Adipose tissue (tissue), 3 donors: ENCODE data around the gene SPDYC. TPM values are rescaled to one million over a fixed set of nuclear protein-coding genes. Genes with fewer than 3 reads are reported as not detected.

Source experiments
- H3K27ac ChIP-seq: one replicate; pipeline ENCODE4 v1.5.1; 2013; ENCODE audit warnings: low read depth, low read length
- WGBS, 3 donors: extraction: QIAGEN DNeasy Blood & Tissue Kit; methylation state at CpG; one replicate each; pipeline ENCODE4 v1.1.7; 2013; 5-methylcytosine and 5-hydroxymethylcytosine counted together
- polyA plus RNA-seq, 3 donors: library from polyadenylated mRNA; stranded (reverse); fragments of 200-250 nt; gene quantifications; one replicate each; pipeline ENCODE4 v1.2.3, GENCODE V29; 2013
- donor health status: healthy with polysubstance abuse.
- donor health status: Bipolar disorder and iron deficiency.
- donor health status: healthy.

Gene SPDYC
- polyA plus RNA-seq, 3 donors: not detected

DNA sequence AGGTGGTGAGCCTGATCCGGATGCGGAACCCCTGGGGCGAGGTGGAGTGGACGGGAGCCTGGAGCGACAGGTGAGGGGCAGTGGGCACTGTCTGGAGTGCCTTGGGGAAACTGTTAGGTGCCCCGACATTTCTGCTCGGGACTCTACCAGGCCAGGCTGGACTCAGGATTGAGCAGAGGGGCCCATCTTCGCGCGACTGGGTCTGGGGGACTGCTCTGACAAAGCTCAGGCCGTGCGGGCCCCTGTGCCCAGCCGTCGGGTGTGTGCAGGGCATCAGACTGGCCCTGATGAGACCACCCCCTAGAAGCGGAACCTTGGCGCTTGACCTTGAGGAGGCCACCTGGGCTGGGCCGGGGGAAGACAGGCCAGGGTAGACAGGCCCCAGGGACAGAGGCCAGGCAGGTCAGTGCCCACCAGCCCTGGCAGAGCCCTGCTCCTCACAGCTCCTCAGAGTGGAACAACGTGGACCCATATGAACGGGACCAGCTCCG, 18.0 kb downstream of the SPDYC start:
- H3K27ac ChIP-seq: no peak overlapping the region
- WGBS, 3 donors: 92 to 94% (median 94%) methylated on average over 20 of the region's 20 CpGs

DNA sequence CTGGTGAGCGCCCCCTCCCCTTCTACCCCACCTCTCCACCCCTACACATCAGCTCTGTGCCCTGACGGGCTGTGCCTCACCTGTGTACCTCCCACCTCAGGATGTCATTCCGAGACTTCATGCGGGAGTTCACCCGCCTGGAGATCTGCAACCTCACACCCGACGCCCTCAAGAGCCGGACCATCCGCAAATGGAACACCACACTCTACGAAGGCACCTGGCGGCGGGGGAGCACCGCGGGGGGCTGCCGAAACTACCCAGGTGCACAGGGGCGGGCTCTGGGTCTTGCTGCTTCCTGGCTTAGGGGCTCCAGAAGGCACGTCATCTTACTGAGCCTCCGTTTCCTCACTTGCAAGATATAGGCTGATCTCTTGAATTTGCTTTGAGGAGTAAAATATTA, 18.5 kb downstream of the SPDYC start:
- WGBS, 3 donors: 92 to 94% (median 94%) methylated on average over 18 of the region's 18 CpGs
- H3K27ac ChIP-seq: no peak overlapping the region

DNA sequence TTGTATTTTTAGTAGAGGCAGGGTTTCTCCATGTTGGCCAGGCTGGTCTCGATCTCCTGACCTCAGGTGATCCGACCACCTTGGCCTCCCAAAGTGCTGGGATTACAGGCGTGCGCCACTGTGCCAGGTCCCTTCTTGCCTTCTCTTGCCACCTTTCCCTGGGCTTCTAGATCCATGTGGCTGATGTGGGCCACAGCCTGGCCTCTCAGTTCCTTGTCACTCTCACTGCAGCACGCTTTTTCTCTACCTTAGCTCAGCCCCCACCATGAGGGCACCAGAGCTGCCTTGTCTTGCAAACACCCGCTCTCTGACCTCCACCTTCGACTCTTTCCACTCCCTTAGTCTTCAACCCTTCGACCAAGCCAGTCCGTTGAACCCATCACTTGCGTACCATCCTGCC, 19.2 kb downstream of the SPDYC start:
- 83 to 87% (median 86%) methylated on average over 10 of the region's 10 CpGs for WGBS, 3 donors
- H3K27ac ChIP-seq: no peak overlapping the region

DNA sequence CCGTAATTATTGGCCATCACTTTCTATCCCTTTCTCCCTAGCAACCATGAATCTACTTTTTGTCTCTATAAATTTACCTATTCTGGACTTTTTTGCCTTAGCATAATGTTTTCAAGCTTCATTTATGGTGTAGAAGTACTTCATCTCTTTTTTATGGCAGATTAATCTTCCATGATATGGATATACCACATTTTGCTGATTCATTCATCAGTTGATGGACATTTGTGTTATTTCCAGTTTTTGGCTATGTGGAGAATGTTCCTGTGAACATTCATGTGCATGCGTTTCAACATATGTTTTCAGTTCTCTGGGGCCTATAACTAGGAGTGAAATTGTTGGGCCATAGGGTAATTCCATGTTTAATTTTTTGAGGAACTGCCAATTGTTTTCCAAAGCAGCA, 24.5 kb downstream of the SPDYC start:
- no peak overlapping the region for H3K27ac ChIP-seq
- 65 to 97% (median 81%) methylated on average over 2 of the region's 2 CpGs for WGBS, 3 donors

DNA sequence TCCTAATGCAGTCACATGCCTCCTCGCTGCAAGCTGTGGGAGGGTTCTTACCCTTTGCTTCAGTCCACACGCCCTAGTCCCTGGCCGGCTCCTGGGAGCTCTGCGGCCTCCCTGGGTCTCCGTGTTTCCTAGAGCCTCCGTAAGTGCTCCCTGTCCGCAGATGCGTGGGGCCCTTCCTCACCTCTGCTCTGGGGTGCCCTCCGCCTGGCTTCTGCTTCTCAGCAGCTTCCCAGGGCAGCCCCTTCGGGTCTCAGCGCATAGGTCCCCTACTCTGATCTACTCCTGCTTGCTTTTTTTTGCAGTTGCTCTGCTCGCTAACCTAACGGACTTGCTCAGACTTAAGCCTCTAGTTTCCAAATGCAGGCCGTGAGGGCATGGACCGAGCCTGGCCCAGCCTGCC, 34.1 kb downstream of the SPDYC start:
- 91 to 94% (median 92%) methylated on average over 15 of the region's 15 CpGs for WGBS, 3 donors

DNA sequence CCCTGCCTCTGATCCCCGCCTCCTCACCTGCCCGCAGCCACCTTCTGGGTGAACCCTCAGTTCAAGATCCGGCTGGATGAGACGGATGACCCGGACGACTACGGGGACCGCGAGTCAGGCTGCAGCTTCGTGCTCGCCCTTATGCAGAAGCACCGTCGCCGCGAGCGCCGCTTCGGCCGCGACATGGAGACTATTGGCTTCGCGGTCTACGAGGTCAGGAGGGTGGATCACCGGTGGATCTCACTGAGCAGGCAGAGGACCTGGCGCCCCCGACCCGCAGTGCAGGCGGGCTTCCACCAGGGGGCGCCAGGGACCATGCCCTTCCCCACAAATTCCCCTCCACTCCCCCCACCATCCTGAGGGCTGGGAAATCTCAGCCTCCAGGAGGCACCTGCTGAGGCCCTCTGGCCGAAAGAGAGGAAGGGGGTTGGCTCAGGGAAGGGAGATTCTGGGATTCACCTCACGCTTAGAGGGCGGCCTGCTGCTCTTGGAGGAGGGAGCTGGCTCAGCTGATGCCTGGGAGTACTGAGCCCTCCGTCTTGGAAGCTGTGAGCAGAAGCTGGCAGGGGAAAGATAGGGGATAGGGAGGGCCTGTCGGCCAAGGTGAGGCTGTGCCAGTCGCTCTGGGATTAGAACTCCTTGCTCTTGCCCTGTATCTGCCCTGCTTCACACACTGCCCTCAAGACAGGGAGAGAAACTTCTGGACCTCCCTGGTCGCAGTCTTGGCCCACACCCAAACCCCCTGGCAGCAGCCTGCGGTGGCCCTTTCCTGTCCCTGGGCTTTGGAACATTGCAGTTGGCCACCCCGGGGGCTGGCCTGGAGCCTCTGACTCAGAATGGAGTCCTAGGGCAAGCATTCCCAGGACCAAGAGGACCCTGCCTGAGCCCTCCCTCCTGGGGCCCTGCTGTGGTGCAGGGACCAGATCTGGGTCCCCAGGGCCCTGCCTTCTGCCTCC, 34.9 kb downstream of the SPDYC start:
- 62 to 66% (median 64%) methylated on average over 38 of the region's 38 CpGs for WGBS, 3 donors
- H3K27ac ChIP-seq: no peak overlapping the region

More for the DNA sequence above, 34.1 kb downstream of the SPDYC start:
- no peak overlapping the region for H3K27ac ChIP-seq

DNA sequence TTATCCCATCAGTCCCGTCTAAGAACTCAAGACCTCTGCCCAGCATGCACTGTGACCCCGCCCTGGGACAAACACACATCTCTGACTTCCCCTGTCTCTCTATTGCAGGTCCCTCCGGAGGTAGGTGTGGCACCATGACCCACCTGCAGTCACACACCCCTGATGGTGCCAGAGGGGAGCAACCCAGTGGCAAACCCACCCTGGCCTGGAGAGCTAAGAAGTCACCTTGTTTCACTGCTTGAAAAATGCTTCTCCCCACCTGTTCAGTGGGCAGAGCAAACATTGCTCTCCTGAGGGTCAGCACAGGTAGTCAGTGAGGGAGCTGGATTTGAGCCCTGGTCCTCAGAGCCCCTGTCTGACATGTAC, 35.6 kb downstream of the SPDYC start:
- WGBS, 3 donors: 79 to 81% (median 80%) methylated on average over 3 of the region's 3 CpGs
- no peak overlapping the region for H3K27ac ChIP-seq

DNA sequence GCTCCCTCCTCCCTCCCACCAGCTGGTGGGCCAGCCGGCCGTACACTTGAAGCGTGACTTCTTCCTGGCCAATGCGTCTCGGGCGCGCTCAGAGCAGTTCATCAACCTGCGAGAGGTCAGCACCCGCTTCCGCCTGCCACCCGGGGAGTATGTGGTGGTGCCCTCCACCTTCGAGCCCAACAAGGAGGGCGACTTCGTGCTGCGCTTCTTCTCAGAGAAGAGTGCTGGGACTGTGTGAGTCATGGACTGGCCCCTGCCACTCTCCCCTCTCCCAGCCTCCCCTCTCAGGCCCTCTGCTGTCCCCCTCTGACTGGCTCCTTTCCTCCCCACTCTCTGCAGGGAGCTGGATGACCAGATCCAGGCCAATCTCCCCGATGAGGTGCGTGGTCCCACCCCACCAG, 36.4 kb downstream of the SPDYC start:
- no peak overlapping the region for H3K27ac ChIP-seq
- WGBS, 3 donors: 91 to 94% (median 93%) methylated on average over 17 of the region's 17 CpGs

DNA sequence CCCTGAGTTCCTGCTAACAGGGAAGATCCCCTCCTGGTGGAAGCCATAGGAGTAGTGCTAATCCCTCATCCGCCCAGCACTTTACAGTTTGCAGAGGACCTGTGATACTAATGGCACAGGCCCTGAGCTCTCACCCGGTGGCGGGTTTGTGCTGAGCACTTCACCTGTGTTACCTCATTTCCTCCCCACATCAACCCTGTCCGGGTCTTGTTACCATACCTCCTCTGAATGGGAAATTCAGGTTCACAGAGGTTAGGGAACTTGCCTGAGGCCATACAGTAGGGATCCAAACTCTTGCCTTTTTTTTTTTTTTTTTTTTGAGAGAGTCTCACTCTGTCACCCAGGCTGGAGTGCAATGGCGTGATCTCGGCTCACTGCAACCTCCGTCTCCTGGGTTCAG, 36.9 kb downstream of the SPDYC start:
- 84 to 87% (median 87%) methylated on average over 7 of the region's 7 CpGs for WGBS, 3 donors
- H3K27ac ChIP-seq: no peak overlapping the region

DNA sequence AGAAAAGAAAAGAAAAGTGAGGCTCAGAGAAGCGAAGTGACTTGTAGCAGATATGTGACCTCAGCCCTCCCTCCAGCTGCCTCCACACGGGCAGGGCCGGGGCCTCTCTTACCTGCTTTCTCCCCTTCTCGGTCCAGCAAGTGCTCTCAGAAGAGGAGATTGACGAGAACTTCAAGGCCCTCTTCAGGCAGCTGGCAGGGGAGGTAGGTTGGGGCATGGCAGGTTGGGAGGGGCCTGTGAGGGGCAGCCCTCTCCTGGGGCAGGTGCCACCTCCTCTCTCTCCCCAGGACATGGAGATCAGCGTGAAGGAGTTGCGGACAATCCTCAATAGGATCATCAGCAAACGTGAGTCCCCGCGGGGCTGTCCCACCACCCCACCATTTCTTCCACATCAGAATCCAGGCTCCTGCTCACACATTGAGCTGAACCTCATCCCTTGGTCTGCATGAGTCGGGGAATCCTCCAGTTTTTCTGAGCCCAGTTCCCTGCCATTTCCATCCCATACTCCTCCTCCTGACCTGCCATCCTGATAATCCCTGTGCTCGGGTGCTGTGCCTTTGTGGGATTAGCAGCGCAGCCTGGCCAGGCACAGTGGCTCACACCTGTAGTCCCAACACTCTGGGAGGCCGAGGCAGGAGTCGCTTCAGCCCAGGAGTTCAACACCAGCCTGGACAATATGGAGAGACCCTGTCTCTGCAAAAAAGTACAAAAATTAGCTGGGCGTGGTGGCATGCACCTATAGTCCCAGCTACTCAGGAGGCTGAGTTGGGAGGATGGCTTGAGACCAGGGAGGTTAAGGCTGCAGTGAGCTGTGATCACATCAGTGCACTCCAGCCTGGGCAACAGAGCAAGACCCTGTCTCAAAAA, 38.1 kb downstream of the SPDYC start:
- H3K27ac ChIP-seq: no peak overlapping the region
- 88 to 94% (median 92%) methylated on average over 15 to 16 of the region's 16 CpGs for WGBS, 3 donors

DNA sequence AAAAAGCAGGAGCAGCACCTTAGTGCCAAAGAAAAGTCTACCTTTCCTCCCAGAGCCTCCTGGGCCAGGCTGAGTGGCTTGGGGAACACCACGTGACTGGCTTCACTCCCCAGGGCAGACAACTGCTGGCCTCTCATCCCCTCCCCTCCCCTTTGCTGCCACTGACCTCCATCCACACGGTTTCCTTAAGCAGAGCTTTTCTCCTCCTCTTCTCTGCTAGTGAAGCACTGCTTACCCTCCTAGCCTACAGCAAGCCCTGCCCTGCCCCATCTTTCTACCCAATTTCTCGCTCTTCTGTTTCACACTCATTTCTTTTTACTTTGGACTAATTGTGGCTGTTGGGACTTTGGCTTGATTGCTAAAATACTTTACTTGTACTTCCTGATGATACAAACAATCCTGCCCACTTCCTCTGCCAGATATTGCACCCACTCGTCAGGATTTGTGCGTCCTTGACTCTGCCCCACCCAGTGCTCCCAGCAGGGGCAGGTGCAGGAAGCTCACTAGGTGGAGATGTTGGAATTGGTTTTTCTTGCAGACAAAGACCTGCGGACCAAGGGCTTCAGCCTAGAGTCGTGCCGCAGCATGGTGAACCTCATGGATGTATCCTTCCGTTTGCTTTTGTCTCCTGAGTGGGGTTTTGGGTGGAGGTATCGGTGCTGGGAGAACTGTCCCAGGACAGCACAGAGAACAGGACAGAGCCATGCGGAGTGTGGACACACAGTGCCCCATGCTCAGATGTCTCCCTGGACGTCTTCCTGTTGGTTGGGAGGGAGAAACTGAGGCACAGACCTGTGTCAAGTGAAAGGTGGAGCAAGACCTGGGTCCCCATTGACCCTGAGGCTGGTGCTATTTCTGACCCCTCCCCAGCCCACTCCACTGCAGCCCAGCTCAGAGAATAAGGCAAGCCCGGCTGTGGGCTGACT, 39.0 kb downstream of the SPDYC start:
- 60 to 79% (median 64%) methylated on average over 13 of the region's 13 CpGs for WGBS, 3 donors
- no peak overlapping the region for H3K27ac ChIP-seq

DNA sequence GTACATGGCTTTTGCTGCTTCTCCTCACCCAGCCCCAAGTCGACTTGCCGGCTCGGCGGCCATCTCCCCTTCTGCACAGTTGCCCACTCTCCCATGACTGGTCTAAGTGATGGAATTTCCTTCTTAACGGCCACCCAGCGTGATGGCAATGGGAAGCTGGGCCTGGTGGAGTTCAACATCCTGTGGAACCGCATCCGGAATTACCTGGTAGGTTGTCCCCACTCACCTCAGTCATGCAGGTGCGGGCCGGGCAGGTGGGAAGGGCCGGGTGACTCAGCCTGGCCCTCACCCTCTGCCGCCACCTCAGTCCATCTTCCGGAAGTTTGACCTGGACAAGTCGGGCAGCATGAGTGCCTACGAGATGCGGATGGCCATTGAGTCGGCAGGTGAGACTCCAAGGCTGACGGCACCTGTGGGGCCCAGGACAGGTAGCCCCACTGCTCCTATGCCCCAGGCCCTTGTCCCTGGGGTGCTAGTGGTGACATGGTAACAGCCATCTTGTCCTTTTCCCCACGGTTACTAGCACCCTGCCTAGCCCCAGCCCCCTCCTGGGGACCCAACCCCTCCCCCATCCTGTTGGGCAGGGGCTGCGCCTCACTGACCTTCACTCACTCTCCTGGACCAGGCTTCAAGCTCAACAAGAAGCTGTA, 39.8 kb downstream of the SPDYC start:
- 89 to 93% (median 90%) methylated on average over 20 of the region's 20 CpGs for WGBS, 3 donors
- H3K27ac ChIP-seq: no peak overlapping the region

DNA sequence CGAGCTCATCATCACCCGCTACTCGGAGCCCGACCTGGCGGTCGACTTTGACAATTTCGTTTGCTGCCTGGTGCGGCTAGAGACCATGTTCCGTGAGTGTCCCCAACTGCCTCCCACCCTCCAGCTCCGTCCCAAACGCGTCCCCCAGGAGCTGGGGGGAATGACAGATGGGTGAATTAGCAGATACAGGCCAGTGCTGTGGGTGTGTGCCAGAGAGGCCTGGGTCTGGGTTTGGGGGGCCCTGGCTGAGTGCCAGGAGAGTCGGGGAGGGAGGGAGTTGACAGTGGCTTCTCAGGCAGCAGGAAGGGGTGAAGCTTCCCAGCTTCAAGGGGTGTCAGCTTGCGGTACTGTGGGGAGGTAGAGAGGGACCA, 40.3 kb downstream of the SPDYC start:
- no peak overlapping the region for H3K27ac ChIP-seq
- 78 to 87% (median 85%) methylated on average over 14 of the region's 14 CpGs for WGBS, 3 donors

DNA sequence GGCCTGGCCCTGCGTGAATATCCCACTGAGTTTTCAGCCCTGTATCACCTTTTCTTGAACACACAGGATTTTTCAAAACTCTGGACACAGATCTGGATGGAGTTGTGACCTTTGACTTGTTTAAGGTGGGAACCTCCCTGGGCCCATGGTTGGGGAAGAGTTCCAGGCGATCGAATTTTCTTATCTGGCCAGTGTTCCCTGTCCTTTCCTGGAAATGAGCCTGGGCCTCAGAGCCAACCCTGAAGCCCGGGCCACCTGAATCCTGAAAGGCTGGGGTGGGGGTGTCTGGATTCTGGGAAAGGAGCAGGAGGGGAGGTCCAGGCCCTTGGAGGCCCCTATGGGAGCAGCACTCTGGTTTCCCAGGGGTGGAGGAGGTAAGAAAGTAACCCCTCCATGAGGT, 40.7 kb downstream of the SPDYC start:
- H3K27ac ChIP-seq: no peak overlapping the region
- WGBS, 3 donors: 48 to 81% (median 79%) methylated on average over 4 of the region's 4 CpGs

DNA sequence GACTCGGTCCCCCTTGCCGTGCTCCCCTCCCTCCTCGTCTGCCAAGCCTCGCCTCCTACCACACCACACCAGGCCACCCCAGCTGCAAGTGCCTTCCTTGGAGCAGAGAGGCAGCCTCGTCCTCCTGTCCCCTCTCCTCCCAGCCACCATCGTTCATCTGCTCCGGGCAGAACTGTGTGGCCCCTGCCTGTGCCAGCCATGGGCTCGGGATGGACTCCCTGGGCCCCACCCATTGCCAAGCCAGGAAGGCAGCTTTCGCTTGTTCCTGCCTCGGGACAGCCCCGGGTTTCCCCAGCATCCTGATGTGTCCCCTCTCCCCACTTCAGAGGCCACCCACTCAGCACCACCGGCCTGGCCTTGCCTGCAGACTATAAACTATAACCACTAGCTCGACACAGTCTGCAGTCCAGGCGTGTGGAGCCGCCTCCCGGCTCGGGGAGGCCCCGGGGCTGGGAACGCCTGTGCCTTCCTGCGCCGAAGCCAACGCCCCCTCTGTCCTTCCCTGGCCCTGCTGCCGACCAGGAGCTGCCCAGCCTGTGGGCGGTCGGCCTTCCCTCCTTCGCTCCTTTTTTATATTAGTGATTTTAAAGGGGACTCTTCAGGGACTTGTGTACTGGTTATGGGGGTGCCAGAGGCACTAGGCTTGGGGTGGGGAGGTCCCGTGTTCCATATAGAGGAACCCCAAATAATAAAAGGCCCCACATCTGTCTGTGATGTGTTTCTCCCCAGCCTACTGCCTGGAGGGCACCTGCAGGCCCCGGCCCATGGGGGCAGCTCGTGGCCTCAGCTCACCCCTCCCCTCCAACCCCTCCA, 41.5 kb downstream of the SPDYC start:
- 73 to 85% (median 79%) methylated on average over 28 to 29 of the region's 29 CpGs for WGBS, 3 donors
- no peak overlapping the region for H3K27ac ChIP-seq

DNA sequence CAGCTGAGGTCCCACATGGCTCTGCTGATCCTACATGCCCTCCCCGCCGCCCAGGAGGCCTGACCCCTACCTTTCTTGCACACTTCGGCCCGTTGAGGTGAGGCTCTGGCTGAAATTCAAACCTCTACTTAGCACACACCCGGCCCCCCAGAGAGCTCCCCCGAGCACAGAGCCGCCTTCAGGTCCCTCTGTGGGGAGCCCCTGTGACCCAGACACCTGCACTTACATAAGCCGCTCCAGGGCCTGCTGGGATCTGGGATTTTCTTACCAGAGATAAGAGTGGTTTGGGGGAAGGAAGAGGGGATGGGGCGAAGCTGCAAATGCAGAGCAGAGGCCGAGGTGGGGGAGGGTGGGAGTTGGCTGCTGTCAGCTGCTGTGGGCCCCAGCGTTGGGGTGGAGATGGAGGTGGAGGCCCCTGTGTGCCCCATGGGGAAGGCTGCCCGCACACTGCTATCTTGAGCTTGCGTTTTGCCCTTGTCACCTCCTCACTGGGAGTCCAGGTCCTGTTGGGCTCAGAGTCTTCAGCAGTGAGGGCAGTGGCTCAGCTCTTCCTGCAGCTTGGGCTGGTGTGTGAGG, 42.3 kb downstream of the SPDYC start:
- no peak overlapping the region for H3K27ac ChIP-seq
- WGBS, 3 donors: 48 to 77% (median 65%) methylated on average over 13 of the region's 13 CpGs
